HEK293 (cell line): ENCODE results near the gene CROCC.

ENCODE experiments used
- CTCF ChIA-PET: fragments of 350-600 bp; formaldehyde crosslinking; extraction: SDS; loops from one replicate; lab custom pipeline; 2021; ENCODE audit warnings: antibody characterized with exemption; lab: Yijun Ruan, JAX
- POLR2A ChIA-PET: fragments of 300-600 bp; formaldehyde crosslinking; extraction: SDS; loops from one replicate; lab custom pipeline; 2020; ENCODE audit warnings: antibody characterized with exemption, inconsistent platforms; lab: Yijun Ruan, JAX
- H3K27ac ChIP-seq: fragments of 200-500 bp; sonication (Bioruptor generic); 2 replicates; pipeline ENCODE4 v1.5.1; 2014; ENCODE audit warnings: low read depth, low read length, control low read depth, inconsistent platforms; ENCODE audit errors: extremely low read depth
- H3K36me3 ChIP-seq, 2 experiments: fragments of 200-500 bp in 1 of 2; sonication (Bioruptor generic) in 1 of 2; 1 replicate in 1 of 2; 2 replicates in 1 of 2; pipeline ENCODE4 v1.5.1; 2014 to 2017; ENCODE audit warnings: inconsistent platforms in 2 of 2, low read length in 2 of 2; ENCODE audit not compliant: control insufficient read depth in 2 of 2, insufficient read depth in 1 of 2
- H3K4me1 ChIP-seq: fragments of 200-500 bp; sonication (Bioruptor generic); 2 replicates; pipeline ENCODE4 v1.5.1; 2014; ENCODE audit warnings: mild to moderate bottlenecking, low read length, inconsistent platforms; ENCODE audit not compliant: control insufficient read depth, insufficient read depth
- H3K4me3 ChIP-seq: 2 replicates; pipeline ENCODE4 v1.5.1; 2011; ENCODE audit warnings: low read depth, mild to moderate bottlenecking, control low read depth, low read length, moderate library complexity
- H3K9me3 ChIP-seq: fragments of 200-500 bp; sonication (Bioruptor generic); 2 replicates; pipeline ENCODE4 v1.5.1; 2014; ENCODE audit warnings: low read depth, low read length, inconsistent platforms; ENCODE audit not compliant: control insufficient read depth, insufficient read depth
- KLF8 ChIP-seq: fragments of 450-650 bp; formaldehyde crosslinking; IDR thresholded peaks from 2 replicates; pipeline ENCODE4 v1.5.1; 2016; ENCODE audit warnings: missing biosample characterization, missing genetic modification characterization
- KLF9 ChIP-seq: fragments of 450-650 bp; formaldehyde crosslinking; IDR thresholded peaks from 2 replicates; pipeline ENCODE4 v1.5.1; 2016; ENCODE audit warnings: missing biosample characterization, missing genetic modification characterization, low read depth
- OVOL3 ChIP-seq: fragments of 450-650 bp; formaldehyde crosslinking; IDR thresholded peaks from 2 replicates; pipeline ENCODE4 v1.5.1; 2016; ENCODE audit warnings: missing biosample characterization, missing genetic modification characterization
- RBAK ChIP-seq: fragments of 450-650 bp; formaldehyde crosslinking; IDR thresholded peaks from 2 replicates; pipeline ENCODE4 v1.5.1; 2016; ENCODE audit warnings: missing biosample characterization, missing genetic modification characterization
- SP3 ChIP-seq: fragments of 450-650 bp; formaldehyde crosslinking; IDR thresholded peaks from 2 replicates; pipeline ENCODE4 v1.5.1; 2016; ENCODE audit warnings: missing biosample characterization, missing genetic modification characterization
- ZBTB8A ChIP-seq: fragments of 450-650 bp; formaldehyde crosslinking; IDR thresholded peaks from 2 replicates; pipeline ENCODE4 v1.5.1; 2016; ENCODE audit warnings: missing biosample characterization, missing genetic modification characterization
- ZEB2 ChIP-seq: fragments of 450-650 bp; formaldehyde crosslinking; IDR thresholded peaks from 2 replicates; pipeline ENCODE4 v1.5.1; 2016; ENCODE audit warnings: missing biosample characterization, missing genetic modification characterization
- ZNF112 ChIP-seq: fragments of 450-650 bp; formaldehyde crosslinking; IDR thresholded peaks from 2 replicates; pipeline ENCODE4 v1.5.0; 2017; ENCODE audit warnings: missing biosample characterization, missing genetic modification characterization
- ZNF214 ChIP-seq: fragments of 450-650 bp; formaldehyde crosslinking; IDR thresholded peaks from 2 replicates; pipeline ENCODE4 v1.5.1; 2017; ENCODE audit warnings: missing biosample characterization, mild to moderate bottlenecking, missing genetic modification characterization, borderline replicate concordance
- ZNF239 ChIP-seq: fragments of 450-650 bp; formaldehyde crosslinking; IDR thresholded peaks from 2 replicates; pipeline ENCODE4 v1.5.1; 2016; ENCODE audit warnings: missing biosample characterization, missing genetic modification characterization
- ZNF664 ChIP-seq: fragments of 450-650 bp; formaldehyde crosslinking; IDR thresholded peaks from 2 replicates; pipeline ENCODE4 v1.5.1; 2016; ENCODE audit warnings: missing biosample characterization, missing genetic modification characterization
- ZNF701 ChIP-seq: fragments of 450-650 bp; formaldehyde crosslinking; IDR thresholded peaks from 2 replicates; pipeline ENCODE4 v1.5.1; 2016; ENCODE audit warnings: missing biosample characterization, missing genetic modification characterization
- ZNF76 ChIP-seq: fragments of 450-650 bp; formaldehyde crosslinking; IDR thresholded peaks from 2 replicates; pipeline ENCODE4; 2016; ENCODE audit warnings: low read depth, missing biosample characterization, missing genetic modification characterization, borderline replicate concordance
- ZNF768 ChIP-seq: fragments of 450-650 bp; formaldehyde crosslinking; IDR thresholded peaks from 2 replicates; pipeline ENCODE4 v1.5.1; 2018; ENCODE audit warnings: missing biosample characterization, mild to moderate bottlenecking, missing genetic modification characterization
- ZNF791 ChIP-seq: fragments of 450-650 bp; formaldehyde crosslinking; IDR thresholded peaks from 2 replicates; pipeline ENCODE4 v1.5.1; 2016; ENCODE audit warnings: missing biosample characterization, missing genetic modification characterization
- TF ChIP-seq, protein P1 (sequence below): fragments of 450-650 bp; formaldehyde crosslinking; IDR thresholded peaks from 2 replicates; pipeline ENCODE4 v1.5.1; 2016; ENCODE audit warnings: missing biosample characterization, missing genetic modification characterization

CROCC gene

GRCh38 chr1:17005365-17005740, 83.6 kb downstream of the CROCC start:
- ChIA-PET CTCF (interaction anchor here (1.1 kb wide), 1 partner anchor 54 kb away, joined by 4 read pairs; no protein-coding TSS in a partner anchor), POLR2A (interaction anchor here (0.6 kb wide), 1 partner anchor 12 kb away, joined by 3 read pairs; no protein-coding TSS in a partner anchor)
- H3K4me3 ChIP-seq: no peak overlapping the region
- TF ChIP-seq ZEB2 (tag by site-specific recombination): no peak
- no peak for TF ChIP-seq KLF8 (tag by site-specific recombination)
- H3K27ac ChIP-seq: no peak overlapping the region
- peaks cover 6 to 54% of the 10 kb centered on the region in 2 experiments; a peak in 2 of 3 replicates for H3K36me3 ChIP-seq
- H3K9me3 ChIP-seq: no peaks in the 10 kb centered on the region
- H3K4me1 ChIP-seq: no peaks in the 10 kb centered on the region

GRCh38 chr1:17007121-17007520, 85.4 kb downstream of the CROCC start:
- TF ChIP-seq ZNF76 (tag by site-specific recombination): no peak
- TF ChIP-seq, protein P1, sequence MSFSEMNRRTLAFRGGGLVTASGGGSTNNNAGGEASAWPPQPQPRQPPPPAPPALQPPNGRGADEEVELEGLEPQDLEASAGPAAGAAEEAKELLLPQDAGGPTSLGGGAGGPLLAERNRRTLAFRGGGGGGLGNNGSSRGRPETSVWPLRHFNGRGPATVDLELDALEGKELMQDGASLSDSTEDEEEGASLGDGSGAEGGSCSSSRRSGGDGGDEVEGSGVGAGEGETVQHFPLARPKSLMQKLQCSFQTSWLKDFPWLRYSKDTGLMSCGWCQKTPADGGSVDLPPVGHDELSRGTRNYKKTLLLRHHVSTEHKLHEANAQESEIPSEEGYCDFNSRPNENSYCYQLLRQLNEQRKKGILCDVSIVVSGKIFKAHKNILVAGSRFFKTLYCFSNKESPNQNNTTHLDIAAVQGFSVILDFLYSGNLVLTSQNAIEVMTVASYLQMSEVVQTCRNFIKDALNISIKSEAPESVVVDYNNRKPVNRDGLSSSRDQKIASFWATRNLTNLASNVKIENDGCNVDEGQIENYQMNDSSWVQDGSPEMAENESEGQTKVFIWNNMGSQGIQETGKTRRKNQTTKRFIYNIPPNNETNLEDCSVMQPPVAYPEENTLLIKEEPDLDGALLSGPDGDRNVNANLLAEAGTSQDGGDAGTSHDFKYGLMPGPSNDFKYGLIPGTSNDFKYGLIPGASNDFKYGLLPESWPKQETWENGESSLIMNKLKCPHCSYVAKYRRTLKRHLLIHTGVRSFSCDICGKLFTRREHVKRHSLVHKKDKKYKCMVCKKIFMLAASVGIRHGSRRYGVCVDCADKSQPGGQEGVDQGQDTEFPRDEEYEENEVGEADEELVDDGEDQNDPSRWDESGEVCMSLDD: no peak
- no peak for TF ChIP-seq OVOL3 (tag by site-specific recombination)
- H3K36me3 ChIP-seq: peaks cover 6 to 37% of the 10 kb centered on the region in 2 experiments; a peak in 2 of 3 replicates
- H3K27ac ChIP-seq: no peak overlapping the region
- ChIA-PET POLR2A (no interaction called here), CTCF (interaction anchor here (1.0 to 2.0 kb wide), 2 partner anchors 20 to 47 kb away, joined by 3 to 7 read pairs; no protein-coding TSS in a partner anchor)
- no peaks in the 10 kb centered on the region for H3K9me3 ChIP-seq
- H3K4me3 ChIP-seq: no peak overlapping the region
- H3K4me1 ChIP-seq: peaks cover 2% of the 10 kb centered on the region; the same call in 1 of the 2 replicates

DNA sequence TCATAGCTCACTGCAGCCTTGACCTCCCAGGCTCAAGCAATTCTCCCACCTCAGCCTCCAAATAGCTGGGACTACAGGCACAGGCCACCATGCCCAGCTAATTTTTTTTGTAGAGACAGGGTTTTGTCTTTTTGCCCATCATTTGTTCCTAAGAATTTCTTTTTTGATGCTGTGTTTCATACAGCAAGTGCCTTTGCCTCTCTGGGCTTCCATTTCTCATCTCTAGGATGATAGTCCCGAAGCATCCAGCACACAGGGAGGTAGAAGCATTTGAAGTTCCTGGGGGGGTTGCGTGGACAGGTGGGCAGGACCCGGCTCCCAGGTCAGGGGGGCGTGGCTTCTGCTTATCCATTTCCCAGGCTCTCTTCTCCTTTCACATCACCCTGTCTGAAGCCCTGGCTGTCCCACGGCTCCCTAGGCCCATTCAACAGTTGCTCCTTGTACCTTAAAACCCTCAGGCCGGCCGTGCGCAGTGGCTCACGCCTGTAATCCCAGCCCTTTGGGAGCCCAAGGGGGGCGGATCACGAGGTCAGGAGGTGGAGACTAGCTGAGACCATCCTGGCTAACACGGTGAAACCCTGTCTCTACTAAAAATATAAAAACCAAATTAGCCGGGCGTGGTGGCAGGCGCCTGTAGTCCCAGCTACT, 86.6 kb downstream of the CROCC start:
- peaks cover 3 to 25% of the 10 kb centered on the region in 2 experiments; a peak in 2 of 3 replicates for H3K36me3 ChIP-seq
- POLR2A ChIA-PET: interaction anchor here (0.6 to 0.7 kb wide), 3 partner anchors 25 to 48 kb away, joined by 3 to 5 read pairs (median 4); no protein-coding TSS in a partner anchor
- H3K9me3 ChIP-seq: no peaks in the 10 kb centered on the region
- no peak for TF ChIP-seq OVOL3 (tag by site-specific recombination)
- no peak for TF ChIP-seq RBAK (tag by site-specific recombination)
- no peak for TF ChIP-seq ZNF239 (tag by site-specific recombination)
- 0 out of 2 replicates have a peak, but pooled peaks have one; percentile 56 for TF ChIP-seq ZNF768 (tag by site-specific recombination)
- TF ChIP-seq ZNF791: no peak
- no peak for TF ChIP-seq ZNF664
- peak; percentile 28; the same call in 1 of the 2 replicates for TF ChIP-seq KLF9 (tag by site-specific recombination)
- no peak for TF ChIP-seq SP3
- TF ChIP-seq, all 188 proteins: peak for 2
- Histone ChIP-seq H3K27ac (no peak overlapping the region), H3K4me3 (no peak overlapping the region), H3K4me1 (peaks cover 2% of the 10 kb centered on the region; the same call in 1 of the 2 replicates)
- CTCF ChIA-PET: no interaction called here

DNA sequence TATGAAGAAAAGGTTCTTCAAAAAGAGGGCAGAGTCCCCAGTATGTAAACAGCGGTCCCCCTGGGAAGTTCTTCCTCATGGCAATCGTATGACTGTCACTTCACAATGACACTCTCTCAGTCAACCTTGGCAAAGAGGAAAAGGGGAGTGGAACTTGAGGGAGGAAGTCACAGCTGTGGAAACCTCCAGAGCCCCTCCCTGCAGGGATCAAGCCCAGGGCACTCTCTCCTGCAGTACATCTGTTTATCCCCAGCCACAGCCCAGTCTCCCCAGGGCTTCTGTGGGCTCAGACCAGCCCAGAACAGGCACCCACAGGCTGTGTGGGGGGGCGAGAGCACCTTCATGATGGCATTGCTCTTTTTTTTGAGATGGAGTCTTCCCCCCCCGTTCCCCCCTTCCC, 88.0 kb downstream of the CROCC start:
- no peak for TF ChIP-seq ZNF214 (tag by site-specific recombination)
- no peak for TF ChIP-seq ZNF112 (tag by site-specific recombination)
- no peak for TF ChIP-seq ZNF701 (tag by site-specific recombination)
- peak; percentile 31; the same call in 1 of the 2 replicates for TF ChIP-seq ZBTB8A
- TF ChIP-seq, all 188 proteins: peak for 1
- Histone ChIP-seq H3K36me3 (peaks cover 0 to 13% of the 10 kb centered on the region in 2 experiments; a peak in 2 of 3 replicates), H3K4me3 (no peak overlapping the region), H3K27ac (no peak overlapping the region), H3K9me3 (no peaks in the 10 kb centered on the region), H3K4me1 (peaks cover 2% of the 10 kb centered on the region; the same call in 1 of the 2 replicates)
- ChIA-PET CTCF (no interaction called here), POLR2A (interaction anchor here (1.3 to 1.9 kb wide), 3 partner anchors 8 to 49 kb away, joined by 3 to 6 read pairs (median 5); no protein-coding TSS in a partner anchor)
